SH-SY5Y (cell line): Measurements from ENCODE around the gene HMX3.

ENCODE experiments used
- GATA2 ChIP-seq: IDR thresholded peaks from 2 replicates; pipeline ENCODE4 v1.6.1; 2011; ENCODE audit warnings: mild to moderate bottlenecking, low read depth, low read length
- GATA3 ChIP-seq: IDR thresholded peaks from 2 replicates; pipeline ENCODE4 v1.6.1; 2011; ENCODE audit warnings: low read depth, mild to moderate bottlenecking, low read length, moderate library complexity

- TF ChIP-seq GATA2 (no peak), GATA3 (no peak)
These were observed 805 bp upstream of the HMX3 start for GRCh38 chr10:123134915-123135414.
